HG03571 (cell line): ENCODE data around the gene COX6A2.

ENCODE experiments used
- ATAC-seq: cut with Tn5 transposase; IDR thresholded peaks from one replicate; pipeline ENCODE4 v1.9.1; 2021; ENCODE audit not compliant: unreplicated experiment

COX6A2 gene

GRCh38 chr16:31411024-31411844, 16.9 kb downstream of the COX6A2 start:
- no peak for ATAC-seq

- no peak for ATAC-seq
These were observed 18.1 kb downstream of the COX6A2 start for GRCh38 chr16:31410082-31410481.

- ATAC-seq, result no peak
These were observed 18.7 kb downstream of the COX6A2 start for GRCh38 chr16:31409433-31409832.

GRCh38 chr16:31407406-31407805, 20.8 kb downstream of the COX6A2 start:
- no peak for ATAC-seq

- ATAC-seq, result no peak
These were observed 23.7 kb downstream of the COX6A2 start for GRCh38 chr16:31404353-31405064.

GRCh38 chr16:31403590-31404352, 24.4 kb downstream of the COX6A2 start:
- no peak for ATAC-seq

- ATAC-seq, result no peak
These were observed 25.5 kb downstream of the COX6A2 start for GRCh38 chr16:31402687-31403086.

GRCh38 chr16:31401436-31401835, 26.7 kb downstream of the COX6A2 start:
- ATAC-seq, result no peak

GRCh38 chr16:31400191-31400590, 28.0 kb downstream of the COX6A2 start:
- no peak for ATAC-seq

- ATAC-seq, result no peak
These were observed 30.5 kb downstream of the COX6A2 start for GRCh38 chr16:31397701-31398100.

GRCh38 chr16:31397096-31397660, 31.0 kb downstream of the COX6A2 start:
- ATAC-seq, result no peak

- ATAC-seq, result no peak
These were observed 32.5 kb downstream of the COX6A2 start for GRCh38 chr16:31395647-31396046.

- ATAC-seq, result no peak
These were observed 35.1 kb downstream of the COX6A2 start, which contains the start of gene ITGAD for GRCh38 chr16:31393056-31393455. Gene ITGAD, plus strand, starts transcription at chr16:31393335. Its CDS starts 26 bp downstream, at chr16:31393361.

- no peak for ATAC-seq
These were observed 37.6 kb downstream of the COX6A2 start for GRCh38 chr16:31390504-31391041.

- no peak for ATAC-seq
These were observed 39.6 kb downstream of the COX6A2 start for GRCh38 chr16:31388535-31388934.

GRCh38 chr16:31386157-31386984, 41.8 kb downstream of the COX6A2 start:
- no peak for ATAC-seq

GRCh38 chr16:31385680-31386079, 42.5 kb downstream of the COX6A2 start:
- ATAC-seq, result no peak

GRCh38 chr16:31382485-31383161, 45.5 kb downstream of the COX6A2 start:
- no peak for ATAC-seq

- no peak for ATAC-seq
These were observed 48.0 kb downstream of the COX6A2 start for GRCh38 chr16:31380201-31380600.
